C4-2B (cell line): ENCODE measurements around the gene CFLAR.
"Not testable (repeated sequence)": the region's sequence is repeated elsewhere in the genome, so short reads cannot be mapped to it uniquely, and the experiment has no call there.

Experiments
- H3K27ac ChIP-seq: fragments of 450-650 bp; 2 replicates; pipeline ENCODE4 v1.5.1; 2017
- CTCF ChIP-seq: fragments of 450-650 bp; conservative IDR thresholded peaks from 2 replicates; pipeline ENCODE4 v1.5.1; 2017; ENCODE audit warnings: mild to moderate bottlenecking
- ZFX ChIP-seq: fragments of 450-650 bp; IDR thresholded peaks from 2 replicates; pipeline ENCODE4 v1.6.1; 2017

The CFLAR gene

GRCh38 chr2:201167546-201167945 lies 51.6 kb downstream of the CFLAR start:
- no peak overlapping the region for H3K27ac ChIP-seq
- TF ChIP-seq ZFX = no peak
- TF ChIP-seq CTCF = no peak

GRCh38 chr2:201168496-201168895 lies 52.5 kb downstream of the CFLAR start:
- not testable (repeated sequence) for H3K27ac ChIP-seq

GRCh38 chr2:201171259-201171814 lies 55.4 kb downstream of the CFLAR start:
- TF ChIP-seq CTCF = no peak
- no peak for TF ChIP-seq ZFX
- no peak overlapping the region for H3K27ac ChIP-seq

- H3K27ac ChIP-seq = no peak overlapping the region
Observed at GRCh38 chr2:201172279-201172678, 56.3 kb downstream of the CFLAR start.

GRCh38 chr2:201174687-201175086 lies 58.7 kb downstream of the CFLAR start:
- no peak overlapping the region for H3K27ac ChIP-seq
- TF ChIP-seq CTCF = no peak
- no peak for TF ChIP-seq ZFX

More at GRCh38 chr2:201172279-201172678, 56.3 kb downstream of the CFLAR start:
- no peak for TF ChIP-seq CTCF
- no peak for TF ChIP-seq ZFX

GRCh38 chr2:201176081-201176481 lies 60.1 kb downstream of the CFLAR start:
- TF ChIP-seq ZFX (no peak), CTCF (no peak)
- H3K27ac ChIP-seq = peak overlapping the region; percentile 21; the same call in 1 of the 2 replicates

GRCh38 chr2:201180010-201180409 lies 64.0 kb downstream of the CFLAR start:
- H3K27ac ChIP-seq = no peak overlapping the region
- TF ChIP-seq CTCF (no peak), ZFX (no peak)

- H3K27ac ChIP-seq = no peak within 1 kb of the TSS
- TF ChIP-seq ZFX (no peak), CTCF (peak; percentile 49)
Observed at GRCh38 chr2:201182650-201183364, 66.8 kb downstream of the CFLAR start, which contains the start of gene CASP10. Gene CASP10 (plus strand): TSS chr2:201183141. CDS start chr2:201185778, 2,637 bp downstream.
